H1 (cell line): ENCODE data around the gene RPL19. TPM values are rescaled to one million over a fixed set of nuclear protein-coding genes. Genes with fewer than 3 reads are reported as not detected.

Experiments
- CTCF ChIA-PET: fragments of 300-600 bp; sonication (Branson Sonifier 250); formaldehyde crosslinking; loops from one replicate; lab custom pipeline; 2021; ENCODE audit not compliant: partially characterized antibody; lab: Charles Lee
- POLR2A ChIA-PET: fragments of 300-600 bp; sonication (Branson Sonifier 250); formaldehyde crosslinking; loops from one replicate; lab custom pipeline; 2021; ENCODE audit warnings: inconsistent platforms; ENCODE audit not compliant: partially characterized antibody; lab: Charles Lee
- DNase-seq, 2 experiments: peaks; one replicate each; pipeline versions ENCODE4 v3.0.0 to v3.0.0-alpha.2; 2010 to 2022; ENCODE audit warnings: low spot score in 2 of 2, low read depth in 1 of 2, mixed read lengths in 1 of 2
- FAIRE-seq: peaks from 2 replicates; lab custom pipeline; 2011; peaks lifted over from hg19 to GRCh38; lab: Jason Lieb, UNC
- H2AFZ ChIP-seq: 2 replicates; pipeline ENCODE4 v1.8.1; 2012; ENCODE audit warnings: low read length, inconsistent platforms
- H2AK5ac ChIP-seq: 2 replicates; pipeline ENCODE4 v1.6.1; 2013; ENCODE audit warnings: low read depth, low read length
- H2BK120ac ChIP-seq: replicated peaks from 2 replicates; pipeline ENCODE3; 2013; ENCODE audit warnings: low read depth, low read length, inconsistent platforms
- H2BK12ac ChIP-seq: 2 replicates; pipeline ENCODE4 v1.6.1; 2013; ENCODE audit warnings: low read depth, low read length
- H2BK15ac ChIP-seq: 2 replicates; pipeline ENCODE4 v1.6.1; 2013; ENCODE audit warnings: low read length
- H2BK20ac ChIP-seq: 2 replicates; pipeline ENCODE4 v1.6.1; 2013; ENCODE audit warnings: low read length
- H2BK5ac ChIP-seq: 2 replicates; pipeline ENCODE4 v1.6.1; 2013; ENCODE audit warnings: low read depth, low read length
- H3K14ac ChIP-seq: 2 replicates; pipeline ENCODE4 v1.6.1; 2013; ENCODE audit warnings: inconsistent platforms; ENCODE audit not compliant: insufficient read length
- H3K18ac ChIP-seq: 2 replicates; pipeline ENCODE4 v1.6.1; 2013; ENCODE audit warnings: low read length; ENCODE audit errors: extremely low read depth
- H3K23ac ChIP-seq: 2 replicates; pipeline ENCODE4 v1.6.1; 2013; ENCODE audit warnings: inconsistent platforms; ENCODE audit not compliant: insufficient read length
- H3K23me2 ChIP-seq: 2 replicates; pipeline ENCODE4 v1.6.1; 2013; ENCODE audit warnings: low read depth, low read length
- H3K27ac ChIP-seq: 2 replicates; pipeline ENCODE4 v1.6.1; 2011; ENCODE audit warnings: low read depth, low read length, inconsistent platforms
- H3K27me3 ChIP-seq, 4 experiments: replicated peaks in 1 of 4; 1 replicate in 1 of 4; 2 replicates in 3 of 4; pipeline versions ENCODE4 v1.6.1 to v1.8.1; 2011 to 2013; ENCODE audit warnings: low read length in 3 of 4, mild to moderate bottlenecking in 3 of 4, inconsistent platforms in 2 of 4, mixed read lengths in 2 of 4, moderate library complexity in 1 of 4; ENCODE audit not compliant: control insufficient read depth in 3 of 4, insufficient read depth in 3 of 4; ENCODE audit errors: extremely low read depth in 1 of 4
- H3K36me3 ChIP-seq, 4 experiments: 2 replicates each; pipeline versions ENCODE4 v1.6.1 to v1.8.1; 2011 to 2013; ENCODE audit warnings: mild to moderate bottlenecking in 4 of 4, low read length in 3 of 4, moderate library complexity in 2 of 4, control low read depth in 1 of 4, inconsistent platforms in 1 of 4; ENCODE audit not compliant: insufficient read depth in 4 of 4, control insufficient read depth in 2 of 4
- H3K4ac ChIP-seq: replicated peaks from 2 replicates; pipeline ENCODE3; 2013; ENCODE audit warnings: low read length, low read depth, mixed read lengths, inconsistent platforms; ENCODE audit not compliant: insufficient read length
- H3K4me1 ChIP-seq, 4 experiments: replicated peaks in 1 of 4; 1 replicate in 1 of 4; 2 replicates in 3 of 4; pipeline versions ENCODE4 v1.6.1 to v1.8.1; 2011 to 2013; ENCODE audit warnings: low read length in 3 of 4, inconsistent platforms in 2 of 4, mixed read lengths in 1 of 4; ENCODE audit not compliant: insufficient read depth in 4 of 4, control insufficient read depth in 3 of 4
- H3K4me2 ChIP-seq, 2 experiments: 2 replicates each; pipeline versions ENCODE4 v1.6.1 to v1.8.1; 2011 to 2013; ENCODE audit warnings: low read depth in 2 of 2, low read length in 2 of 2, control low read depth in 1 of 2, inconsistent platforms in 1 of 2, mild to moderate bottlenecking in 1 of 2; ENCODE audit not compliant: insufficient read depth in 1 of 2
- H3K4me3 ChIP-seq, 4 experiments: fragments of 200-600, 300-600 bp in 1 of 4; sonication (generic), shearing (Covaris generic), sonication (Bioruptor Twin) in 1 of 4; 2 replicates each; pipeline versions ENCODE4 v1.5.1 to v1.8.1; 2011 to 2016; ENCODE audit warnings: low read length in 4 of 4, low read depth in 3 of 4, control low read depth in 2 of 4, inconsistent platforms in 2 of 4, mild to moderate bottlenecking in 2 of 4, mixed read lengths in 1 of 4, moderate library complexity in 1 of 4; ENCODE audit not compliant: insufficient read depth in 2 of 4; ENCODE audit errors: extremely low read depth in 1 of 4
- H3K56ac ChIP-seq: replicated peaks from 2 replicates; pipeline ENCODE3; 2013; ENCODE audit warnings: low read depth, mild to moderate bottlenecking, mixed read lengths, low read length, inconsistent platforms; ENCODE audit not compliant: insufficient read length
- H3K79me1 ChIP-seq: 2 replicates; pipeline ENCODE4 v1.6.1; 2013; ENCODE audit warnings: low read depth, low read length, control low read depth
- H3K79me2 ChIP-seq, 2 experiments: 2 replicates each; pipeline versions ENCODE4 v1.6.1 to v1.8.1; 2012 to 2013; ENCODE audit warnings: low read length in 2 of 2, mild to moderate bottlenecking in 2 of 2, inconsistent platforms in 1 of 2; ENCODE audit not compliant: insufficient read depth in 2 of 2, control insufficient read depth in 1 of 2
- H3K9ac ChIP-seq, 4 experiments: replicated peaks in 1 of 4; 1 replicate in 1 of 4; 2 replicates in 3 of 4; pipeline versions ENCODE4 v1.6.1 to v1.8.1; 2011 to 2013; ENCODE audit warnings: low read depth in 3 of 4, low read length in 3 of 4, control low read depth in 2 of 4, mild to moderate bottlenecking in 2 of 4, moderate library complexity in 2 of 4, inconsistent platforms in 1 of 4; ENCODE audit errors: extremely low read depth in 1 of 4
- H3K9me3 ChIP-seq, 2 experiments: 2 replicates each; pipeline versions ENCODE4 v1.6.1 to v1.8.1; 2012 to 2013; ENCODE audit warnings: mild to moderate bottlenecking in 2 of 2, moderate library complexity in 2 of 2, control low read depth in 1 of 2, inconsistent platforms in 1 of 2, low read depth in 1 of 2, low read length in 1 of 2, mixed read lengths in 1 of 2; ENCODE audit not compliant: insufficient read depth in 2 of 2
- H4K20me1 ChIP-seq, 2 experiments: replicated peaks in 1 of 2; 2 replicates each; pipeline versions ENCODE3 to v1.8.1; 2011 to 2013; ENCODE audit warnings: inconsistent platforms in 2 of 2, low read length in 2 of 2, mild to moderate bottlenecking in 1 of 2; ENCODE audit not compliant: insufficient read depth in 2 of 2, control insufficient read depth in 1 of 2
- H4K5ac ChIP-seq: 2 replicates; pipeline ENCODE4 v1.6.1; 2013; ENCODE audit warnings: low read length, low read depth, mixed read lengths, inconsistent platforms; ENCODE audit not compliant: insufficient read length
- H4K8ac ChIP-seq: 2 replicates; pipeline ENCODE4 v1.8.0; 2013; ENCODE audit warnings: mild to moderate bottlenecking, moderate library complexity, low read length, inconsistent platforms; ENCODE audit not compliant: insufficient read depth; ENCODE audit errors: extremely low read depth
- H4K91ac ChIP-seq: replicated peaks from 2 replicates; pipeline ENCODE3; 2013; ENCODE audit warnings: low read length, mixed read lengths, inconsistent platforms; ENCODE audit not compliant: insufficient read length
- HDAC6 ChIP-seq: IDR thresholded peaks from one replicate; pipeline ENCODE4 v1.7.1; 2012; ENCODE audit warnings: low read depth, mild to moderate bottlenecking, inconsistent platforms, low read length, moderate library complexity
- KDM4A ChIP-seq: IDR thresholded peaks from one replicate; pipeline ENCODE4 v1.7.1; 2012; ENCODE audit warnings: low read depth, mild to moderate bottlenecking, moderate library complexity, low read length, inconsistent platforms; ENCODE audit not compliant: severe bottlenecking
- MAFK ChIP-seq: IDR thresholded peaks from 2 replicates; pipeline ENCODE4 v1.6.1; 2012; ENCODE audit warnings: low read depth, mild to moderate bottlenecking, improper control_type of control experiment, low read length
- POU5F1 ChIP-seq: IDR thresholded peaks from 2 replicates; pipeline ENCODE4 v1.6.1; 2011; ENCODE audit warnings: low read depth, mild to moderate bottlenecking, low read length, moderate library complexity
- TAF1 ChIP-seq: IDR thresholded peaks from 2 replicates; pipeline ENCODE4 v1.6.1; 2011; ENCODE audit warnings: mild to moderate bottlenecking, low read depth, low read length
- WGBS, 2 experiments: shearing (Covaris generic) in 1 of 2; methylation state at CpG; one replicate each; pipeline versions ENCODE4 v1.1.6 to v1.1.7; 2013 to 2015; ENCODE audit warnings: low lambda C conversion rate in 2 of 2, mixed read lengths in 2 of 2, inconsistent platforms in 1 of 2, low coverage in 1 of 2, missing lambda C conversion rate in 1 of 2; ENCODE audit not compliant: insufficient replicate concordance in 2 of 2, insufficient coverage in 1 of 2, insufficient read length in 1 of 2; ENCODE audit errors: extremely low coverage in 1 of 2, missing lambda C conversion rate in 1 of 2; 5-methylcytosine and 5-hydroxymethylcytosine counted together
- polyA plus RNA-seq, 7 experiments: library from polyadenylated mRNA; depleted of rRNA in 3 of 7; stranded (reverse) in 5 of 7; unstranded in 2 of 7; fragments of >200 nt in 5 of 7; fragments of 200-250 nt in 2 of 7; gene quantifications; 1 replicate in 5 of 7; 2 replicates in 1 of 7; 4 replicates in 1 of 7; pipeline versions ENCODE4 v1.2.1 to v1.2.3, GENCODE V29; 2011 to 2013; ENCODE audit warnings: missing spikeins in 2 of 7, mixed read lengths in 2 of 7
- total RNA-seq: library from RNA; stranded (reverse); fragmentation: NEBNext Ultra II Directional; extraction: Animal tissue kit (Norgen Biotek cat#: 25700); gene quantifications from 2 replicates; pipeline ENCODE4 v1.2.1, GENCODE V29; 2021
- TF ChIP-seq, protein P1 (sequence below): IDR thresholded peaks from 2 replicates; pipeline ENCODE4 v1.6.1; 2011; ENCODE audit warnings: low read depth, mild to moderate bottlenecking, low read length; ENCODE audit not compliant: insufficient read depth

Gene RPL19
- total and polyA plus RNA-seq, 2 of the 8 experiments (the other 6 are each of a cell fraction or from before 2014, with no cell fraction given) = 2,108 to 2,182 TPM

DNA sequence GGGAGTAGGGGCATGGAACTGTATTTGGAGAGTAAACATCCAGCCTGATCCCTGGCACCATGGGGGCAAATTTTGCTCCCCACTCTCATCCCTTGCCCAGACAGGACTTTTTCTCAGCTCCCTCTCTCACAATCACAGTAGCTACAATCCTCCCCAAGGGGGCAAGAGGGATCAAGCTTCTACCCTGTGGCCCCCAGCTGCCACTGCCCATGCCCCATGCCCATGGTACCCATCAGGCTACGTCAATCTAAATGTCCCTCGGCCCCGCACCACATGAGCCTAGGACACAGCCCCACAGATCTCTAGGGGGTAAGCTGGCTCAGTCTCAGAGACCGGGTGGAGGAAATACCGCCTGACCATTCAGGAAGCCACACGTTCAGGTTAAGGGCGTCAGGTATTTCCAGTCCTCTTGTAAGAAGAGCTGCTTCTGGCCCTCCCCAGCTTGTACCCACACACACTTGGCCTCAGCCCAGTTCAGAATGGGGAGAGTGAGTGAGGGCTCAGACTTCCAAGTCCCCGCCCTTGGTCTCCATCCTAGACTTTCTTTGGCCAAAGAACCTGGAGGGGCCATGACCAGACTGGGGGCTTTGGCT is 4.4 kb upstream of the RPL19 start:
- H3K9me3 ChIP-seq = no peaks in the 10 kb centered on the region
- peaks cover 5 to 24% (median 17%) of the 10 kb centered on the region in 4 experiments; a peak in 7 of 8 replicates for H3K36me3 ChIP-seq
- peak overlapping the region; percentile 12; the same call in 1 of the 2 replicates for H2BK12ac ChIP-seq
- H3K79me1 ChIP-seq = peaks cover 21% of the 10 kb centered on the region
- no peak overlapping the region for H2AK5ac ChIP-seq
- no peak for DNase-seq
- H2AFZ ChIP-seq = no peak overlapping the region
- ChIA-PET POLR2A (interaction anchor here (0.9 to 5.9 kb wide), 7 partner anchors 9 to 265 kb away, joined by 3 to 51 read pairs (median 5); partner anchors contain the start of gene CDK12), CTCF (interaction anchor here (0.8 to 3.8 kb wide), 21 partner anchors 9 to 312 kb away, joined by 3 to 24 read pairs (median 9); no protein-coding TSS in a partner anchor)
- H3K4me1 ChIP-seq = peaks cover 4 to 27% (median 23%) of the 10 kb centered on the region in 4 experiments
- H2BK15ac ChIP-seq = peak overlapping the region; percentile 50; the same call in 1 of the 2 replicates
- peaks cover 2 to 27% of the 10 kb centered on the region in 2 experiments for H4K20me1 ChIP-seq
- H3K4me2 ChIP-seq = peak overlapping the region; percentile 80 to 82
- H3K79me2 ChIP-seq = peaks cover 4 to 41% of the 10 kb centered on the region in 2 experiments
- no peaks in the 10 kb centered on the region for H3K27me3 ChIP-seq
- H4K91ac ChIP-seq = peak overlapping the region; percentile 54
- H2BK5ac ChIP-seq = peak overlapping the region; percentile 57; the same call in 1 of the 2 replicates
- no peak overlapping the region for H3K56ac ChIP-seq
- H3K9ac ChIP-seq = no peak overlapping the region
- H3K18ac ChIP-seq = peak overlapping the region; percentile 34; the same call in 1 of the 2 replicates
- no peak overlapping the region for H3K4ac ChIP-seq
- no peak overlapping the region for H2BK20ac ChIP-seq
- no peak overlapping the region for H3K23ac ChIP-seq
- H2BK120ac ChIP-seq = no peak overlapping the region
- H4K5ac ChIP-seq = peak overlapping the region; percentile 10
- no peak for FAIRE-seq
- peak overlapping the region; percentile 66; the same call in 1 of the 2 replicates for H4K8ac ChIP-seq
- no peak overlapping the region for H3K27ac ChIP-seq
- 80% methylated on average over 8 of the region's 8 CpGs; no CpG with 5 or more reads in 1 of the 2 experiments for whole genome bisulfite sequencing, 2 experiments
- peak overlapping the region; percentile 8 to 89 (median 41); a peak in 5 of 8 replicates for H3K4me3 ChIP-seq
- no peak for TF ChIP-seq HDAC6
- no peak for TF ChIP-seq KDM4A
- TF ChIP-seq MAFK = no peak
- TF ChIP-seq TAF1 = no peak
- TF ChIP-seq POU5F1 = no peak
- TF ChIP-seq, protein P1, sequence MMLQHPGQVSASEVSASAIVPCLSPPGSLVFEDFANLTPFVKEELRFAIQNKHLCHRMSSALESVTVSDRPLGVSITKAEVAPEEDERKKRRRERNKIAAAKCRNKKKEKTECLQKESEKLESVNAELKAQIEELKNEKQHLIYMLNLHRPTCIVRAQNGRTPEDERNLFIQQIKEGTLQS = no peak
- H3K23me2 ChIP-seq = peaks cover 8% of the 10 kb centered on the region
- H3K14ac ChIP-seq = no peak overlapping the region
